SK-N-SH (cell line): ENCODE results near the gene CPOX. TPM values are rescaled to one million over a fixed set of nuclear protein-coding genes. Genes with fewer than 3 reads are reported as not detected.
A peak's percentile ranks its signal among the peaks of the same experiment; 100 is the strongest.

Source experiments
- CTCF ChIA-PET: fragments of 300-600, 350-600 bp; formaldehyde crosslinking; extraction: SDS; loops from one replicate; lab custom pipeline; 2021; lab: Yijun Ruan, JAX
- POLR2A ChIA-PET: fragments of 350-600 bp; sonication (Branson Sonifier 250); formaldehyde crosslinking; extraction: SDS; loops from one replicate; lab custom pipeline; 2020; ENCODE audit warnings: antibody characterized with exemption, inconsistent platforms; lab: Yijun Ruan, JAX
- DNase-seq: peaks from one replicate; pipeline ENCODE4 v3.0.0; 2012
- H2AFZ ChIP-seq: fragments of 200-600 bp; sonication (generic); 2 replicates; pipeline ENCODE4 v1.8.1; 2016; ENCODE audit warnings: antibody characterized with exemption, mild to moderate bottlenecking, low read depth
- H3F3A ChIP-seq: fragments of 200-600 bp; sonication (generic); replicated peaks from 2 replicates; pipeline ENCODE3; 2016; ENCODE audit warnings: antibody characterized with exemption, mild to moderate bottlenecking; ENCODE audit not compliant: insufficient read depth
- H3K27ac ChIP-seq, 2 experiments: fragments of 200-500 bp in 1 of 2; fragments of 200-600 bp in 1 of 2; sonication (Bioruptor generic) in 1 of 2; sonication (generic), shearing (Covaris generic) in 1 of 2; 2 replicates each; pipeline versions ENCODE4 v1.5.1 to v1.6.1; 2014 to 2016; ENCODE audit warnings: low read depth in 2 of 2, inconsistent platforms in 1 of 2, low read length in 1 of 2, mild to moderate bottlenecking in 1 of 2, mixed read lengths in 1 of 2
- H3K27me3 ChIP-seq: fragments of 200-600 bp; sonication (generic), shearing (Covaris generic); 2 replicates; pipeline ENCODE4 v1.6.1; 2016; ENCODE audit warnings: mixed run types; ENCODE audit not compliant: insufficient read depth
- H3K36me3 ChIP-seq, 2 experiments: fragments of 200-500 bp in 1 of 2; fragments of 200-600 bp in 1 of 2; sonication (Bioruptor generic) in 1 of 2; sonication (generic) in 1 of 2; replicated peaks in 1 of 2; 2 replicates each; pipeline versions ENCODE3 to v1.5.1; 2014 to 2016; ENCODE audit warnings: low read length in 1 of 2, mild to moderate bottlenecking in 1 of 2; ENCODE audit not compliant: insufficient read depth in 2 of 2, control insufficient read depth in 1 of 2
- H3K4me1 ChIP-seq, 2 experiments: fragments of 200-500 bp in 1 of 2; fragments of 200-600 bp in 1 of 2; sonication (Bioruptor generic) in 1 of 2; sonication (generic), shearing (Covaris generic) in 1 of 2; 2 replicates each; pipeline versions ENCODE4 v1.5.1 to v1.6.1; 2014 to 2016; ENCODE audit warnings: low read depth in 1 of 2, low read length in 1 of 2, mixed run types in 1 of 2; ENCODE audit not compliant: insufficient read depth in 2 of 2, control insufficient read depth in 1 of 2
- H3K4me2 ChIP-seq: fragments of 200-600 bp; sonication (generic), shearing (Covaris generic); 2 replicates; pipeline ENCODE4 v1.6.1; 2017; ENCODE audit warnings: mixed run types
- H3K4me3 ChIP-seq, 2 experiments: fragments of 200-500 bp in 1 of 2; fragments of 200-600 bp in 1 of 2; sonication (Bioruptor generic) in 1 of 2; sonication (generic), shearing (Covaris generic) in 1 of 2; 2 replicates each; pipeline versions ENCODE4 v1.5.1 to v1.8.1; 2014 to 2016; ENCODE audit warnings: low read depth in 2 of 2, inconsistent platforms in 1 of 2, low read length in 1 of 2, mild to moderate bottlenecking in 1 of 2, mixed read lengths in 1 of 2, moderate library complexity in 1 of 2
- H3K79me2 ChIP-seq: fragments of 200-600 bp; sonication (generic); 2 replicates; pipeline ENCODE4 v1.8.1; 2017; ENCODE audit warnings: mild to moderate bottlenecking; ENCODE audit not compliant: insufficient read depth
- H3K9ac ChIP-seq: fragments of 200-600 bp; sonication (generic); 2 replicates; pipeline ENCODE4 v1.6.1; 2017; ENCODE audit warnings: mixed run types
- H3K9me2 ChIP-seq: fragments of 200-600 bp; sonication (generic); 2 replicates; pipeline ENCODE4 v1.6.1; 2017; ENCODE audit warnings: mixed run types
- H3K9me3 ChIP-seq: fragments of 200-600 bp; sonication (generic); 2 replicates; pipeline ENCODE4 v1.6.1; 2017; ENCODE audit warnings: mixed run types, mild to moderate bottlenecking, moderate library complexity
- H4K20me1 ChIP-seq: fragments of 200-600 bp; sonication (generic); 2 replicates; pipeline ENCODE4 v1.6.1; 2017; ENCODE audit warnings: mild to moderate bottlenecking, mixed run types; ENCODE audit not compliant: insufficient read depth
- ELF1 ChIP-seq: IDR thresholded peaks from 2 replicates; pipeline ENCODE4 v1.4.0; 2012
- EP300 ChIP-seq, 2 experiments: IDR thresholded peaks; 2 replicates each; pipeline versions ENCODE4 v1.4.0 to v1.6.1; 2012; ENCODE audit warnings: borderline replicate concordance in 1 of 2, low read depth in 1 of 2, low read length in 1 of 2
- EZH2phosphoT487 ChIP-seq: fragments of 200-600 bp; sonication (generic); IDR thresholded peaks from 2 replicates; pipeline ENCODE4 v1.6.1; 2017; ENCODE audit warnings: low read depth, mixed run types, mild to moderate bottlenecking, antibody characterized with exemption, moderate library complexity, borderline replicate concordance
- FOXJ3 ChIP-seq: sonication (generic); formaldehyde crosslinking; IDR thresholded peaks from 2 replicates; pipeline ENCODE4 v1.5.1; 2020; ENCODE audit warnings: mild to moderate bottlenecking, missing genetic modification reagents
- FOXM1 ChIP-seq: IDR thresholded peaks from 2 replicates; pipeline ENCODE4 v1.4.0; 2012; ENCODE audit warnings: low read depth, mild to moderate bottlenecking
- GABPA ChIP-seq: IDR thresholded peaks from 2 replicates; pipeline ENCODE4 v1.4.0; 2012; ENCODE audit warnings: low read depth, mild to moderate bottlenecking
- NFIC ChIP-seq: IDR thresholded peaks from 2 replicates; pipeline ENCODE4 v1.4.0; 2012; ENCODE audit warnings: borderline replicate concordance
- SMC3 ChIP-seq: IDR thresholded peaks from 2 replicates; pipeline ENCODE4 v1.6.1; 2012; ENCODE audit warnings: low read depth, low read length, improper control_type of control experiment
- TCF12 ChIP-seq: IDR thresholded peaks from 2 replicates; pipeline ENCODE4 v1.4.0; 2012
- WGBS: methylation state at CpG from one replicate; pipeline ENCODE4 v1.1.6; 2017; ENCODE audit warnings: low lambda C conversion rate; 5-methylcytosine and 5-hydroxymethylcytosine counted together
- polyA plus RNA-seq, 3 experiments: library from polyadenylated mRNA; depleted of rRNA; stranded (reverse); fragments of >200 nt; gene quantifications; 2 replicates each; pipeline ENCODE4 v1.2.3, GENCODE V29; 2012
- TF ChIP-seq, protein P1 (sequence below): IDR thresholded peaks from 2 replicates; pipeline ENCODE4; 2012
- TF ChIP-seq, protein P2 (sequence below): IDR thresholded peaks from 2 replicates; pipeline ENCODE4 v1.4.0; 2012; ENCODE audit warnings: low read depth, borderline replicate concordance
- TF ChIP-seq, protein P3 (sequence below): IDR thresholded peaks from 2 replicates; pipeline ENCODE4 v1.6.1; 2012; ENCODE audit warnings: mild to moderate bottlenecking, low read depth, low read length, moderate library complexity

The CPOX gene
- polyA plus RNA-seq, 1 of the 3 experiments (the other 2 are of a cell fraction) = 36.7 TPM

- H3K9ac ChIP-seq = no peak overlapping the region
- ChIA-PET POLR2A (interaction anchor here (1.1 kb wide), 1 partner anchor 9 kb away, joined by 3 read pairs; the partner anchor contains the start of gene CLDND1), CTCF (no interaction called here)
- H2AFZ ChIP-seq = no peak overlapping the region
- peak; percentile 22 for DNase-seq
- H3K4me3 ChIP-seq = no peak overlapping the region
- no peaks in the 10 kb centered on the region for H3K79me2 ChIP-seq
- TF ChIP-seq TCF12 (no peak), EP300 (IDR thresholded peaks at IDR 0.05; ENCODE audit: borderline replicate concordance in 1 of 2, low read depth in 1 of 2, low read length in 1 of 2) (no peak), EZH2phosphoT487 (no peak), SMC3 (no peak), FOXJ3 (CRISPR knock-in tag) (no peak), GABPA (no peak), ELF1 (no peak), NFIC (no peak), FOXM1 (no peak)
- TF ChIP-seq, protein P1, sequence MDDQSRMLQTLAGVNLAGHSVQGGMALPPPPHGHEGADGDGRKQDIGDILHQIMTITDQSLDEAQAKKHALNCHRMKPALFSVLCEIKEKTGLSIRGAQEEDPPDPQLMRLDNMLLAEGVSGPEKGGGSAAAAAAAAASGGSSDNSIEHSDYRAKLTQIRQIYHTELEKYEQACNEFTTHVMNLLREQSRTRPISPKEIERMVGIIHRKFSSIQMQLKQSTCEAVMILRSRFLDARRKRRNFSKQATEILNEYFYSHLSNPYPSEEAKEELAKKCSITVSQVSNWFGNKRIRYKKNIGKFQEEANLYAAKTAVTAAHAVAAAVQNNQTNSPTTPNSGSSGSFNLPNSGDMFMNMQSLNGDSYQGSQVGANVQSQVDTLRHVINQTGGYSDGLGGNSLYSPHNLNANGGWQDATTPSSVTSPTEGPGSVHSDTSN = no peak
- TF ChIP-seq, protein P2, sequence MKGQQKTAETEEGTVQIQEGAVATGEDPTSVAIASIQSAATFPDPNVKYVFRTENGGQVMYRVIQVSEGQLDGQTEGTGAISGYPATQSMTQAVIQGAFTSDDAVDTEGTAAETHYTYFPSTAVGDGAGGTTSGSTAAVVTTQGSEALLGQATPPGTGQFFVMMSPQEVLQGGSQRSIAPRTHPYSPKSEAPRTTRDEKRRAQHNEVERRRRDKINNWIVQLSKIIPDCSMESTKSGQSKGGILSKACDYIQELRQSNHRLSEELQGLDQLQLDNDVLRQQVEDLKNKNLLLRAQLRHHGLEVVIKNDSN = no peak
- TF ChIP-seq, protein P3, sequence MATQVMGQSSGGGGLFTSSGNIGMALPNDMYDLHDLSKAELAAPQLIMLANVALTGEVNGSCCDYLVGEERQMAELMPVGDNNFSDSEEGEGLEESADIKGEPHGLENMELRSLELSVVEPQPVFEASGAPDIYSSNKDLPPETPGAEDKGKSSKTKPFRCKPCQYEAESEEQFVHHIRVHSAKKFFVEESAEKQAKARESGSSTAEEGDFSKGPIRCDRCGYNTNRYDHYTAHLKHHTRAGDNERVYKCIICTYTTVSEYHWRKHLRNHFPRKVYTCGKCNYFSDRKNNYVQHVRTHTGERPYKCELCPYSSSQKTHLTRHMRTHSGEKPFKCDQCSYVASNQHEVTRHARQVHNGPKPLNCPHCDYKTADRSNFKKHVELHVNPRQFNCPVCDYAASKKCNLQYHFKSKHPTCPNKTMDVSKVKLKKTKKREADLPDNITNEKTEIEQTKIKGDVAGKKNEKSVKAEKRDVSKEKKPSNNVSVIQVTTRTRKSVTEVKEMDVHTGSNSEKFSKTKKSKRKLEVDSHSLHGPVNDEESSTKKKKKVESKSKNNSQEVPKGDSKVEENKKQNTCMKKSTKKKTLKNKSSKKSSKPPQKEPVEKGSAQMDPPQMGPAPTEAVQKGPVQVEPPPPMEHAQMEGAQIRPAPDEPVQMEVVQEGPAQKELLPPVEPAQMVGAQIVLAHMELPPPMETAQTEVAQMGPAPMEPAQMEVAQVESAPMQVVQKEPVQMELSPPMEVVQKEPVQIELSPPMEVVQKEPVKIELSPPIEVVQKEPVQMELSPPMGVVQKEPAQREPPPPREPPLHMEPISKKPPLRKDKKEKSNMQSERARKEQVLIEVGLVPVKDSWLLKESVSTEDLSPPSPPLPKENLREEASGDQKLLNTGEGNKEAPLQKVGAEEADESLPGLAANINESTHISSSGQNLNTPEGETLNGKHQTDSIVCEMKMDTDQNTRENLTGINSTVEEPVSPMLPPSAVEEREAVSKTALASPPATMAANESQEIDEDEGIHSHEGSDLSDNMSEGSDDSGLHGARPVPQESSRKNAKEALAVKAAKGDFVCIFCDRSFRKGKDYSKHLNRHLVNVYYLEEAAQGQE = no peak
- no peaks in the 10 kb centered on the region for H3F3A ChIP-seq
- no peaks in the 10 kb centered on the region for H3K36me3 ChIP-seq
- no peaks in the 10 kb centered on the region for H4K20me1 ChIP-seq
- H3K4me2 ChIP-seq = no peak overlapping the region
- H3K27ac ChIP-seq = no peak overlapping the region
- H3K9me2 ChIP-seq = no peaks in the 10 kb centered on the region
- WGBS = 40% methylated on average over 5 of the region's 5 CpGs
- no peaks in the 10 kb centered on the region for H3K9me3 ChIP-seq
- H3K4me1 ChIP-seq = no peaks in the 10 kb centered on the region; a peak in 1 of 4 replicates
- H3K27me3 ChIP-seq = peaks cover 7% of the 10 kb centered on the region; the same call in 1 of the 2 replicates
Observed at GRCh38 chr3:98532275-98532637, 61.2 kb downstream of the CPOX start.
